Progenitor cell of endocrine pancreas (in vitro differentiated cells): ENCODE measurements around the gene MAP3K7. TPM values are rescaled to one million over a fixed set of nuclear protein-coding genes. Genes with fewer than 3 reads are reported as not detected.

Experiments
- DNase-seq: peaks from one replicate; pipeline ENCODE4 v3.0.0; 2021; ENCODE audit warnings: low spot score; ENCODE audit not compliant: unreplicated experiment
- H3K27ac Mint-ChIP-seq: 2 replicates; pipeline ENCODE4 v1.8.0; 2021; ENCODE audit warnings: mild to moderate bottlenecking, moderate library complexity, mixed read lengths
- H3K27me3 Mint-ChIP-seq: 2 replicates; pipeline ENCODE4 v1.8.0; 2021; ENCODE audit warnings: mixed read lengths
- H3K36me3 Mint-ChIP-seq: 2 replicates; pipeline ENCODE4 v1.8.0; 2022; ENCODE audit warnings: mixed read lengths; ENCODE audit not compliant: insufficient read depth
- H3K4me1 Mint-ChIP-seq: 2 replicates; pipeline ENCODE4 v1.8.0; 2021; ENCODE audit warnings: low read depth, mixed read lengths
- H3K4me3 Mint-ChIP-seq: 2 replicates; pipeline ENCODE4 v1.8.0; 2021; ENCODE audit warnings: low read depth, mild to moderate bottlenecking, moderate library complexity, mixed read lengths
- H3K9me3 Mint-ChIP-seq: 2 replicates; pipeline ENCODE4 v1.8.0; 2021; ENCODE audit warnings: low read depth, mixed read lengths
- total RNA-seq: library from RNA; stranded (reverse); gene quantifications from 2 replicates; pipeline ENCODE4 v1.2.1, GENCODE V29; 2021
- TF ChIP-seq, protein P1 (sequence below): fragments of 200-600 bp; sonication (generic); IDR thresholded peaks from one replicate; pipeline ENCODE4 v1.5.0; 2021; ENCODE audit warnings: antibody characterized with exemption, mild to moderate bottlenecking; ENCODE audit not compliant: unreplicated experiment

The MAP3K7 gene
- total RNA-seq, 1 donor from 2014 or later, result 41.6 TPM

DNA sequence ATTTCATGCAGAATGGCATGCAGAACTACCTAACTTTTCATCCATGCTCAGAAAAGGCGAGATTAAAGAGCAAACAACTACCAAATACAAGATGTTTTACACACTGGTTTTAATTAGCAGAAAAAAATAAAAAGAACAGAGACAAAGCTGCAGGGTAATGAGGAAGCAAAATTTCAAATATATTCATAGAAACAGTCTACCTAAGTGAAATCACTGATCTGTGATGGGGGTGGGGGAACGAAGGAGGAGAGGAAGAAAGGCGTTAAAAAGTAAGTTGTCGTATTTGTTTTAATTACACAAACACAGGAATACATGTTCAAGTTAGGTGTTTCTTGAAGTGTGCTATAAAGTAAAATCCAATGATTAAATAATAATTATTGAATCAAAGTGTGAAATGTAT is 42.1 kb downstream of the MAP3K7 start:
- peaks cover 12% of the 10 kb centered on the region for H3K36me3 Mint-ChIP-seq
- TF ChIP-seq, protein P1, sequence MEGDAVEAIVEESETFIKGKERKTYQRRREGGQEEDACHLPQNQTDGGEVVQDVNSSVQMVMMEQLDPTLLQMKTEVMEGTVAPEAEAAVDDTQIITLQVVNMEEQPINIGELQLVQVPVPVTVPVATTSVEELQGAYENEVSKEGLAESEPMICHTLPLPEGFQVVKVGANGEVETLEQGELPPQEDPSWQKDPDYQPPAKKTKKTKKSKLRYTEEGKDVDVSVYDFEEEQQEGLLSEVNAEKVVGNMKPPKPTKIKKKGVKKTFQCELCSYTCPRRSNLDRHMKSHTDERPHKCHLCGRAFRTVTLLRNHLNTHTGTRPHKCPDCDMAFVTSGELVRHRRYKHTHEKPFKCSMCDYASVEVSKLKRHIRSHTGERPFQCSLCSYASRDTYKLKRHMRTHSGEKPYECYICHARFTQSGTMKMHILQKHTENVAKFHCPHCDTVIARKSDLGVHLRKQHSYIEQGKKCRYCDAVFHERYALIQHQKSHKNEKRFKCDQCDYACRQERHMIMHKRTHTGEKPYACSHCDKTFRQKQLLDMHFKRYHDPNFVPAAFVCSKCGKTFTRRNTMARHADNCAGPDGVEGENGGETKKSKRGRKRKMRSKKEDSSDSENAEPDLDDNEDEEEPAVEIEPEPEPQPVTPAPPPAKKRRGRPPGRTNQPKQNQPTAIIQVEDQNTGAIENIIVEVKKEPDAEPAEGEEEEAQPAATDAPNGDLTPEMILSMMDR, result no peak
- H3K27ac Mint-ChIP-seq, result no peak overlapping the region
- H3K4me1 Mint-ChIP-seq, result no peaks in the 10 kb centered on the region
- H3K9me3 Mint-ChIP-seq, result no peaks in the 10 kb centered on the region
- H3K27me3 Mint-ChIP-seq, result no peaks in the 10 kb centered on the region
- H3K4me3 Mint-ChIP-seq, result no peak overlapping the region
- no peak for DNase-seq

DNA sequence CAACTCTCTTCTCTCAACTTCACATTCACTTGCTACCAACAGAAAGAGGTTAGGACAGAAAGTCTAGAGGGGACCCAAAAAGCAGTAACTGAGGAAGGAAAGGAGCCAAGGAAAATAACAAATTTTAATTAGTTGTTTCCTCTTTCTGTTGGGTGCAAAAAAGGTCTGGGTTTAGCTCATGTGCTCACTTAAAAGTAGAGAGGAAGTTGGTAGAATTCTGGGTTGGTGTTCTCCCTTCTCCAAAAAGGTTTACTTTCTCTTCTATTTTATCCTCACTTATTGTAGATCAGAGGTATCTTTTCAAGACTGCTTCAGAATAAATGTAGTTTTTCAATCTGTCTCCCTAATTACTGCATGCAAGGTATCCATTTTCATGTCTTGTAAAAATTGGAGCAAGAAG is 42.8 kb downstream of the MAP3K7 start:
- H3K36me3 Mint-ChIP-seq, result peaks cover 12% of the 10 kb centered on the region
- no peak for DNase-seq
- H3K4me1 Mint-ChIP-seq, result no peaks in the 10 kb centered on the region
- TF ChIP-seq, protein P1, result no peak
- H3K4me3 Mint-ChIP-seq, result no peak overlapping the region
- no peaks in the 10 kb centered on the region for H3K9me3 Mint-ChIP-seq
- H3K27ac Mint-ChIP-seq, result no peak overlapping the region
- H3K27me3 Mint-ChIP-seq, result no peaks in the 10 kb centered on the region

DNA sequence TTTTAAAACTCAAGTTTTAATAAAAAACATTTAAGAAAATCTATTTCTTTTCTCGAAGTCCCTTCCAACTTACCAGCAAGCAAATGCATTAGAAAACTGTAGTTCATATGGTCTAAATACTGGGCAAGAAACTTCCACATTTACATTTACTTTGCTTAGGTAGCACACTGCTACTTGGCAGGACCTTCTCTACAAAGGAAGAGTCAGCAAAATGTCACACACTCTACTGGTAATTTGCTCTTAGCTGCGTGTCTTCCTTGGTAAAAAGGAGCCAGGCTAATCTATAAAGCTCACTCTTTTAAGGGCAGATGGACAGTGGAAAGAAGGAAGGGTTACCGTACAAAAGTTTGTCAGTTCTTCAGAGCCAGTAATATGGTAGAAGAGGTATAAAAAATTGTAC is 45.7 kb downstream of the MAP3K7 start:
- no peak for DNase-seq
- no peak overlapping the region for H3K27ac Mint-ChIP-seq
- H3K9me3 Mint-ChIP-seq, result no peaks in the 10 kb centered on the region
- no peaks in the 10 kb centered on the region for H3K27me3 Mint-ChIP-seq
- H3K4me3 Mint-ChIP-seq, result no peak overlapping the region
- peaks cover 6% of the 10 kb centered on the region for H3K36me3 Mint-ChIP-seq
- H3K4me1 Mint-ChIP-seq, result no peaks in the 10 kb centered on the region
- TF ChIP-seq, protein P1, result no peak

DNA sequence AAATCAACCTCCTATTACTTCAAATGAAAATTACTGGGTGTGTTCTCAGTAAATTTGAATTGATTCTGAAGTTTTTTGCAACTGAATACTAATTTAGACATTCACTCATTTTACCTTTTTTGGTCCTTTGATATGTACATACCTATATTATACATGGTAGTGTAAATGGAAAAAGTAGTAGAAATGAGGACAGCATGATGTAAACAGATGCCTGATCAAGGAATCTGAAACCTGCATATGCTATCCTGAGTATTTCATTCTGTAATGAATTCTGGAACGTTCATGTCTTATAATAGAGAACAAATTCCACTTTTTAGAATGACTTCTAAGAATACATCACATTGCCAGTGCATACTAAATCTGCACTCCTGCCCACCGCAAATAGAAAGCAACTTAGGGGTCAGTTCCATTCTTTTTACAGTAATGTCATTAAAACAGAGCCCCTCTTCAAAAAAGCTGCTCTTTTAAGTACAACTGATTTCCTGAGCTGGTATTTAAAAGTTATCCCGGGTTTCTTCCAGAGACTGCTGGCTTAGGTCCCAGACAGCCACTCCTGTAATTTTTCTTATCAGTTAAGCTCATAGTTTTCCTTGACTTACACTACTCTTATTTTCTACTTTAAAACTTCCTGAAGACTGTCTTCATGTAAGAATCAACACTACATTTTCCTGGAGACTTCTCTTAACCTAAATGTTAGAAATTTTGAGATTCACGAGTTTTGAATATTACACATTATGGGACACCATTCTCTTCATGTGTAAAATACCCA is 48.4 kb downstream of the MAP3K7 start:
- no peak overlapping the region for H3K27ac Mint-ChIP-seq
- H3K9me3 Mint-ChIP-seq, result no peaks in the 10 kb centered on the region
- H3K4me3 Mint-ChIP-seq, result no peak overlapping the region
- no peaks in the 10 kb centered on the region for H3K4me1 Mint-ChIP-seq
- TF ChIP-seq, protein P1, result no peak
- H3K36me3 Mint-ChIP-seq, result peaks cover 3% of the 10 kb centered on the region
- no peaks in the 10 kb centered on the region for H3K27me3 Mint-ChIP-seq
- DNase-seq, result no peak

DNA sequence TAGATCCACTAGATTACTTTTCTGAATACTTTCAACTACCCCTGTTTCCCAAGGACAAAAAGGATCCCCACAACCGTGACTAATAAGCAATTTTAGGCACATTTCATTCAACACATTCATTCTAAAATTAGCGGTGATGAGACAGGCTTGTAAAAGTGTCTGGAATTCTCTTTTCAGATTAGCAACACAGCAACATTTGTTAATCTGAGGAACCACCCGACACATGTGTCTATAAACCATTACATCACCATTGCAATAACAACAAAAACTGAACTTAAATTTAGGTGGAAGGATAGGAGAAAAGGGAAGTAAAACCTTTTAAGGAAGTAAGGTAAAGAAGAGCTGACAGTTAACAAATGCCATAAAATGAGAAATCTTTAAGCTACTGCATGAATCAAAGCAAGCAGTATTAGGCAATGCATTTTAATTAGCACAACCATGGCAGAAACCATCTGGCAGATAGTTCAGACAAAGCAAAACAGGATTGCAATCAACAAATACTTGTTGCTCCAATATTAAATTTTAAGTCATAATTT is 49.1 kb downstream of the MAP3K7 start:
- Mint-ChIP-seq H3K4me3 (no peak overlapping the region), H3K27ac (no peak overlapping the region), H3K27me3 (no peaks in the 10 kb centered on the region), H3K36me3 (peaks cover 3% of the 10 kb centered on the region), H3K9me3 (no peaks in the 10 kb centered on the region), H3K4me1 (no peaks in the 10 kb centered on the region)
- DNase-seq, result no peak
- TF ChIP-seq, protein P1, result no peak
